NCI-H146 treated with DMSO at 0.1 percent for 48 hours (cell line): ENCODE data around the gene FBXO44.

ENCODE experiments used
- DNase-seq: peaks from one replicate; lab custom pipeline; 2025; ENCODE audit not compliant: unreplicated experiment; lab: John Stamatoyannopoulos, UW

FBXO44 gene

GRCh38 chr1:11688506-11688905, 33.8 kb downstream of the FBXO44 start:
- no peak for DNase-seq

- peak; percentile 66 for DNase-seq
Measured at GRCh38 chr1:11690397-11691301, 36.0 kb downstream of the FBXO44 start.

- DNase-seq: peak; percentile 25
Measured at GRCh38 chr1:11691302-11691914, 36.7 kb downstream of the FBXO44 start, which contains the start of gene DRAXIN. TSS of gene DRAXIN (plus strand) at chr1:11691710. CDS start at chr1:11706259, 14,549 bp downstream.

GRCh38 chr1:11691928-11692711, 37.4 kb downstream of the FBXO44 start:
- no peak for DNase-seq

GRCh38 chr1:11693024-11693590, 38.4 kb downstream of the FBXO44 start:
- no peak for DNase-seq

- DNase-seq: no peak
Measured at GRCh38 chr1:11693917-11694316, 39.2 kb downstream of the FBXO44 start.

GRCh38 chr1:11695861-11696260, 41.2 kb downstream of the FBXO44 start:
- no peak for DNase-seq

GRCh38 chr1:11697188-11697892, 42.7 kb downstream of the FBXO44 start:
- no peak for DNase-seq

GRCh38 chr1:11697893-11698210, 43.2 kb downstream of the FBXO44 start:
- DNase-seq: no peak

- DNase-seq: no peak
Measured at GRCh38 chr1:11700601-11701467, 46.2 kb downstream of the FBXO44 start.

- DNase-seq: no peak
Measured at GRCh38 chr1:11701551-11701961, 46.9 kb downstream of the FBXO44 start.

- no peak for DNase-seq
Measured at GRCh38 chr1:11701981-11702803, 47.5 kb downstream of the FBXO44 start.

GRCh38 chr1:11703357-11704193, 48.9 kb downstream of the FBXO44 start:
- DNase-seq: no peak

GRCh38 chr1:11704194-11704529, 49.5 kb downstream of the FBXO44 start:
- DNase-seq: no peak

GRCh38 chr1:11704691-11705475, 50.2 kb downstream of the FBXO44 start:
- DNase-seq: no peak

GRCh38 chr1:11705596-11705995, 50.9 kb downstream of the FBXO44 start:
- no peak for DNase-seq

GRCh38 chr1:11706292-11706691, 51.6 kb downstream of the FBXO44 start:
- DNase-seq: no peak
